SK-N-SH (cell line): Measurements from ENCODE around the gene BMPR1A. TPM values are rescaled to one million over a fixed set of nuclear protein-coding genes. Genes with fewer than 3 reads are reported as not detected.

ENCODE experiments used
- CTCF ChIA-PET: fragments of 300-600, 350-600 bp; formaldehyde crosslinking; extraction: SDS; loops from one replicate; lab custom pipeline; 2021; lab: Yijun Ruan, JAX
- POLR2A ChIA-PET: fragments of 350-600 bp; sonication (Branson Sonifier 250); formaldehyde crosslinking; extraction: SDS; loops from one replicate; lab custom pipeline; 2020; ENCODE audit warnings: antibody characterized with exemption, inconsistent platforms; lab: Yijun Ruan, JAX
- DNase-seq: peaks from one replicate; pipeline ENCODE4 v3.0.0; 2012
- H2AFZ ChIP-seq: fragments of 200-600 bp; sonication (generic); 2 replicates; pipeline ENCODE4 v1.8.1; 2016; ENCODE audit warnings: antibody characterized with exemption, mild to moderate bottlenecking, low read depth
- H3F3A ChIP-seq: fragments of 200-600 bp; sonication (generic); replicated peaks from 2 replicates; pipeline ENCODE3; 2016; ENCODE audit warnings: antibody characterized with exemption, mild to moderate bottlenecking; ENCODE audit not compliant: insufficient read depth
- H3K27ac ChIP-seq, 2 experiments: fragments of 200-500 bp in 1 of 2; fragments of 200-600 bp in 1 of 2; sonication (Bioruptor generic) in 1 of 2; sonication (generic), shearing (Covaris generic) in 1 of 2; 2 replicates each; pipeline versions ENCODE4 v1.5.1 to v1.6.1; 2014 to 2016; ENCODE audit warnings: low read depth in 2 of 2, inconsistent platforms in 1 of 2, low read length in 1 of 2, mild to moderate bottlenecking in 1 of 2, mixed read lengths in 1 of 2
- H3K27me3 ChIP-seq: fragments of 200-600 bp; sonication (generic), shearing (Covaris generic); 2 replicates; pipeline ENCODE4 v1.6.1; 2016; ENCODE audit warnings: mixed run types; ENCODE audit not compliant: insufficient read depth
- H3K36me3 ChIP-seq, 2 experiments: fragments of 200-500 bp in 1 of 2; fragments of 200-600 bp in 1 of 2; sonication (Bioruptor generic) in 1 of 2; sonication (generic) in 1 of 2; replicated peaks in 1 of 2; 2 replicates each; pipeline versions ENCODE3 to v1.5.1; 2014 to 2016; ENCODE audit warnings: low read length in 1 of 2, mild to moderate bottlenecking in 1 of 2; ENCODE audit not compliant: insufficient read depth in 2 of 2, control insufficient read depth in 1 of 2
- H3K4me1 ChIP-seq, 2 experiments: fragments of 200-500 bp in 1 of 2; fragments of 200-600 bp in 1 of 2; sonication (Bioruptor generic) in 1 of 2; sonication (generic), shearing (Covaris generic) in 1 of 2; 2 replicates each; pipeline versions ENCODE4 v1.5.1 to v1.6.1; 2014 to 2016; ENCODE audit warnings: low read depth in 1 of 2, low read length in 1 of 2, mixed run types in 1 of 2; ENCODE audit not compliant: insufficient read depth in 2 of 2, control insufficient read depth in 1 of 2
- H3K4me2 ChIP-seq: fragments of 200-600 bp; sonication (generic), shearing (Covaris generic); 2 replicates; pipeline ENCODE4 v1.6.1; 2017; ENCODE audit warnings: mixed run types
- H3K4me3 ChIP-seq, 2 experiments: fragments of 200-500 bp in 1 of 2; fragments of 200-600 bp in 1 of 2; sonication (Bioruptor generic) in 1 of 2; sonication (generic), shearing (Covaris generic) in 1 of 2; 2 replicates each; pipeline versions ENCODE4 v1.5.1 to v1.8.1; 2014 to 2016; ENCODE audit warnings: low read depth in 2 of 2, inconsistent platforms in 1 of 2, low read length in 1 of 2, mild to moderate bottlenecking in 1 of 2, mixed read lengths in 1 of 2, moderate library complexity in 1 of 2
- H3K79me2 ChIP-seq: fragments of 200-600 bp; sonication (generic); 2 replicates; pipeline ENCODE4 v1.8.1; 2017; ENCODE audit warnings: mild to moderate bottlenecking; ENCODE audit not compliant: insufficient read depth
- H3K9ac ChIP-seq: fragments of 200-600 bp; sonication (generic); 2 replicates; pipeline ENCODE4 v1.6.1; 2017; ENCODE audit warnings: mixed run types
- H3K9me2 ChIP-seq: fragments of 200-600 bp; sonication (generic); 2 replicates; pipeline ENCODE4 v1.6.1; 2017; ENCODE audit warnings: mixed run types
- H3K9me3 ChIP-seq: fragments of 200-600 bp; sonication (generic); 2 replicates; pipeline ENCODE4 v1.6.1; 2017; ENCODE audit warnings: mixed run types, mild to moderate bottlenecking, moderate library complexity
- H4K20me1 ChIP-seq: fragments of 200-600 bp; sonication (generic); 2 replicates; pipeline ENCODE4 v1.6.1; 2017; ENCODE audit warnings: mild to moderate bottlenecking, mixed run types; ENCODE audit not compliant: insufficient read depth
- CHD2 ChIP-seq: fragments of 150-350 bp; IDR thresholded peaks from 2 replicates; pipeline ENCODE4 v1.6.1; 2018; ENCODE audit warnings: low read length; ENCODE audit not compliant: partially characterized antibody
- ELF1 ChIP-seq: IDR thresholded peaks from 2 replicates; pipeline ENCODE4 v1.4.0; 2012
- EZH2phosphoT487 ChIP-seq: fragments of 200-600 bp; sonication (generic); IDR thresholded peaks from 2 replicates; pipeline ENCODE4 v1.6.1; 2017; ENCODE audit warnings: low read depth, mixed run types, mild to moderate bottlenecking, antibody characterized with exemption, moderate library complexity, borderline replicate concordance
- FOSL2 ChIP-seq: IDR thresholded peaks from 2 replicates; pipeline ENCODE4 v1.4.0; 2012; ENCODE audit warnings: low read depth, mild to moderate bottlenecking, moderate library complexity, borderline replicate concordance
- FOXM1 ChIP-seq: IDR thresholded peaks from 2 replicates; pipeline ENCODE4 v1.4.0; 2012; ENCODE audit warnings: low read depth, mild to moderate bottlenecking
- GABPA ChIP-seq: IDR thresholded peaks from 2 replicates; pipeline ENCODE4 v1.4.0; 2012; ENCODE audit warnings: low read depth, mild to moderate bottlenecking
- GATA2 ChIP-seq: sonication (generic); formaldehyde crosslinking; IDR thresholded peaks from 2 replicates; pipeline ENCODE4 v1.5.0; 2020; ENCODE audit warnings: mild to moderate bottlenecking, missing genetic modification reagents
- NRF1 ChIP-seq: IDR thresholded peaks from 2 replicates; pipeline ENCODE4 v1.6.1; 2012; ENCODE audit warnings: low read depth, mild to moderate bottlenecking, low read length
- RXRA ChIP-seq: IDR thresholded peaks from 2 replicates; pipeline ENCODE4 v1.4.0; 2012; ENCODE audit warnings: low read depth, mild to moderate bottlenecking, borderline replicate concordance
- TCF12 ChIP-seq: IDR thresholded peaks from 2 replicates; pipeline ENCODE4 v1.4.0; 2012
- WGBS: methylation state at CpG from one replicate; pipeline ENCODE4 v1.1.6; 2017; ENCODE audit warnings: low lambda C conversion rate; 5-methylcytosine and 5-hydroxymethylcytosine counted together
- polyA plus RNA-seq, 3 experiments: library from polyadenylated mRNA; depleted of rRNA; stranded (reverse); fragments of >200 nt; gene quantifications; 2 replicates each; pipeline ENCODE4 v1.2.3, GENCODE V29; 2012
- TF ChIP-seq, protein P1 (sequence below): fragments of 150-350 bp; IDR thresholded peaks from 2 replicates; pipeline ENCODE4 v1.6.1; 2016; ENCODE audit warnings: mild to moderate bottlenecking, low read depth, low read length
- TF ChIP-seq, protein P2 (sequence below): IDR thresholded peaks from 2 replicates; pipeline ENCODE4 v1.4.0; 2012; ENCODE audit warnings: low read depth, borderline replicate concordance
- TF ChIP-seq, protein P3 (sequence below): IDR thresholded peaks from 2 replicates; pipeline ENCODE4 v1.4.0; 2012; ENCODE audit warnings: low read depth
- TF ChIP-seq, protein P4 (sequence below): fragments of 200-600 bp; sonication (generic); IDR thresholded peaks from 2 replicates; pipeline ENCODE4 v1.6.1; 2017; ENCODE audit warnings: antibody characterized with exemption, mild to moderate bottlenecking, moderate library complexity
- TF ChIP-seq, protein P5 (sequence below): fragments of 150-350 bp; IDR thresholded peaks from 2 replicates; pipeline ENCODE4 v1.6.1; 2017; ENCODE audit warnings: antibody characterized with exemption, low read length, low read depth, borderline replicate concordance

Gene BMPR1A
- polyA plus RNA-seq, 1 of the 3 experiments (the other 2 are of a cell fraction): 12.7 TPM

DNA sequence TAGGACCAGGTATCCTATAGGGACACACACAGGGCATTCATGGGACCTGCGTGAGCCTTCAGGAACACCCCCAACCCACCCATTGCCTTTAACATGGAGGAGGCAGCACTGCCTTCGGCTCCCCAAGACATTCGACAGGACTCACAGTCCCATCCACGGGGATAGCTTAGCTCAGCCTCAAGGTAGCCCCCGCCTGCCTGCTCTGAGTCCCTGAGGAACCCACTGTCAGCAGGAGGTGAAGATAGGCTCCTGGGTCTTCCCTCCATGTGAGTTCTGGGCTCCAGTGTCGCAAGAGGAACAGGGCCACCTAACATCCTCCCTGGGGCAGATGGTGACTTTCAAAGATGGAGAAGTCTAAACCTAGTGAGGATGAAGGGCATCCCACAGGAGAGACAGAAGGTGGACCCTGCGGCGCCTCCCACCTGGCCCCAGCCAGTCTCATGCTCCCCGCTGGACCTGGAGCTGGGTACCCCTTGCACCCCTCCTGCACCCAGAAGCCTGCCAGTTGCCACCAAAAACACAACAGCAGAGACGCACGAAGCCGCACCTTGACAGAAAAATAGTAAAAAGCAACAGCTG is 207.0 kb downstream of the BMPR1A start:
- H3K36me3 ChIP-seq: no peaks in the 10 kb centered on the region
- no peak overlapping the region for H3K4me2 ChIP-seq
- H2AFZ ChIP-seq: no peak overlapping the region
- H3K4me3 ChIP-seq: no peak overlapping the region
- CTCF ChIA-PET: interaction anchor here (0.8 to 1.5 kb wide), 3 partner anchors 24 to 130 kb away, joined by 3 to 5 read pairs (median 4); no protein-coding TSS in a partner anchor
- POLR2A ChIA-PET: no interaction called here
- TF ChIP-seq RXRA (no peak), ELF1 (no peak), EZH2phosphoT487 (no peak), CHD2 (no peak), FOXM1 (no peak), FOSL2 (no peak), TCF12 (no peak), GATA2 (no peak), NRF1 (no peak), GABPA (no peak)
- TF ChIP-seq, protein P1, sequence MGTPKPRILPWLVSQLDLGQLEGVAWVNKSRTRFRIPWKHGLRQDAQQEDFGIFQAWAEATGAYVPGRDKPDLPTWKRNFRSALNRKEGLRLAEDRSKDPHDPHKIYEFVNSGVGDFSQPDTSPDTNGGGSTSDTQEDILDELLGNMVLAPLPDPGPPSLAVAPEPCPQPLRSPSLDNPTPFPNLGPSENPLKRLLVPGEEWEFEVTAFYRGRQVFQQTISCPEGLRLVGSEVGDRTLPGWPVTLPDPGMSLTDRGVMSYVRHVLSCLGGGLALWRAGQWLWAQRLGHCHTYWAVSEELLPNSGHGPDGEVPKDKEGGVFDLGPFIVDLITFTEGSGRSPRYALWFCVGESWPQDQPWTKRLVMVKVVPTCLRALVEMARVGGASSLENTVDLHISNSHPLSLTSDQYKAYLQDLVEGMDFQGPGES: no peak
- TF ChIP-seq, protein P2, sequence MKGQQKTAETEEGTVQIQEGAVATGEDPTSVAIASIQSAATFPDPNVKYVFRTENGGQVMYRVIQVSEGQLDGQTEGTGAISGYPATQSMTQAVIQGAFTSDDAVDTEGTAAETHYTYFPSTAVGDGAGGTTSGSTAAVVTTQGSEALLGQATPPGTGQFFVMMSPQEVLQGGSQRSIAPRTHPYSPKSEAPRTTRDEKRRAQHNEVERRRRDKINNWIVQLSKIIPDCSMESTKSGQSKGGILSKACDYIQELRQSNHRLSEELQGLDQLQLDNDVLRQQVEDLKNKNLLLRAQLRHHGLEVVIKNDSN: no peak
- TF ChIP-seq, protein P3, sequence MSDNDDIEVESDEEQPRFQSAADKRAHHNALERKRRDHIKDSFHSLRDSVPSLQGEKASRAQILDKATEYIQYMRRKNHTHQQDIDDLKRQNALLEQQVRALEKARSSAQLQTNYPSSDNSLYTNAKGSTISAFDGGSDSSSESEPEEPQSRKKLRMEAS: no peak
- TF ChIP-seq, protein P4, sequence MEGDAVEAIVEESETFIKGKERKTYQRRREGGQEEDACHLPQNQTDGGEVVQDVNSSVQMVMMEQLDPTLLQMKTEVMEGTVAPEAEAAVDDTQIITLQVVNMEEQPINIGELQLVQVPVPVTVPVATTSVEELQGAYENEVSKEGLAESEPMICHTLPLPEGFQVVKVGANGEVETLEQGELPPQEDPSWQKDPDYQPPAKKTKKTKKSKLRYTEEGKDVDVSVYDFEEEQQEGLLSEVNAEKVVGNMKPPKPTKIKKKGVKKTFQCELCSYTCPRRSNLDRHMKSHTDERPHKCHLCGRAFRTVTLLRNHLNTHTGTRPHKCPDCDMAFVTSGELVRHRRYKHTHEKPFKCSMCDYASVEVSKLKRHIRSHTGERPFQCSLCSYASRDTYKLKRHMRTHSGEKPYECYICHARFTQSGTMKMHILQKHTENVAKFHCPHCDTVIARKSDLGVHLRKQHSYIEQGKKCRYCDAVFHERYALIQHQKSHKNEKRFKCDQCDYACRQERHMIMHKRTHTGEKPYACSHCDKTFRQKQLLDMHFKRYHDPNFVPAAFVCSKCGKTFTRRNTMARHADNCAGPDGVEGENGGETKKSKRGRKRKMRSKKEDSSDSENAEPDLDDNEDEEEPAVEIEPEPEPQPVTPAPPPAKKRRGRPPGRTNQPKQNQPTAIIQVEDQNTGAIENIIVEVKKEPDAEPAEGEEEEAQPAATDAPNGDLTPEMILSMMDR: no peak
- TF ChIP-seq, protein P5, sequence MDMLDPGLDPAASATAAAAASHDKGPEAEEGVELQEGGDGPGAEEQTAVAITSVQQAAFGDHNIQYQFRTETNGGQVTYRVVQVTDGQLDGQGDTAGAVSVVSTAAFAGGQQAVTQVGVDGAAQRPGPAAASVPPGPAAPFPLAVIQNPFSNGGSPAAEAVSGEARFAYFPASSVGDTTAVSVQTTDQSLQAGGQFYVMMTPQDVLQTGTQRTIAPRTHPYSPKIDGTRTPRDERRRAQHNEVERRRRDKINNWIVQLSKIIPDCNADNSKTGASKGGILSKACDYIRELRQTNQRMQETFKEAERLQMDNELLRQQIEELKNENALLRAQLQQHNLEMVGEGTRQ: no peak
- H3F3A ChIP-seq: no peaks in the 10 kb centered on the region
- 100% methylated on average over 4 of the region's 12 CpGs for WGBS
- no peaks in the 10 kb centered on the region for H3K79me2 ChIP-seq
- H3K9ac ChIP-seq: no peak overlapping the region
- no peaks in the 10 kb centered on the region for H3K27me3 ChIP-seq
- peaks cover 6 to 11% of the 10 kb centered on the region in 2 experiments; a peak in 2 of 4 replicates for H3K4me1 ChIP-seq
- no peaks in the 10 kb centered on the region for H3K9me2 ChIP-seq
- H4K20me1 ChIP-seq: no peaks in the 10 kb centered on the region
- no peaks in the 10 kb centered on the region for H3K9me3 ChIP-seq
- H3K27ac ChIP-seq: no peak overlapping the region
- no peak for DNase-seq
